ENCODE results near the gene CTPS1.

Gene CTPS1

DNA sequence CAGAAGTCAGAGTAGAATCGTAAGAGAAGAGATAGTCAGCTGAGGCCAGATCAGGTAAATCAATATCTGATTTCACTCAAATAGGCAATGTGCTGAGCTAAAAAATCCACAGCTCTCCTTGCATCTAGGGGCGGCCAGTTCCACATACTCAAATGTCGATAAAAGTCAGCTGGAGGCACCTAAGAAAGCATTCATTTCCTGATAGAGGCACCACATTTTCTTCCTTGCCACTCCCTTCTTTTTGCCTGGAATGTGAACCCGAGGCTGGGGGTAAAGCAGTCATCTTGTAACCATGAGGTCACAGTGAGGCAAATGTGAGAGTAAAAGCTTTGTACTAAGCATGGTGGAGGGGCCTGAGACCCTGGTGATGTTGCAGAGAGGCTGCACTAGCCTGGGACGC is 24.2 kb upstream of the CTPS1 start:
- Histone ChIP-seq H3K36me3 (replicated peaks; ENCODE audit: insufficient read depth, low read length) (no peaks in the 10 kb centered on the region), H3K9me3 (replicated peaks; ENCODE audit: insufficient read depth, low read length) (no peaks in the 10 kb centered on the region), H4K20me1 (ENCODE audit: insufficient read depth, low read length) (no peaks in the 10 kb centered on the region), H3K9ac (ENCODE audit: low read length) (no peak overlapping the region), H3K4me2 (ENCODE audit: low read depth, low read length) (no peak overlapping the region), H3K4me1 (ENCODE audit: low read length) (no peaks in the 10 kb centered on the region), H3K4me3 (ENCODE audit: low read length) (no peak overlapping the region), H2AFZ (ENCODE audit: low read length) (no peak overlapping the region), H3K27me3 (replicated peaks; ENCODE audit: insufficient read depth, low read length) (no peaks in the 10 kb centered on the region), H3K79me2 (ENCODE audit: low read length) (no peaks in the 10 kb centered on the region), H3F3A (ENCODE audit: insufficient read depth, low read length) (no peaks in the 10 kb centered on the region), H3K9me2 (replicated peaks; ENCODE audit: insufficient read depth, low read length) (no peaks in the 10 kb centered on the region), H3K27ac (ENCODE audit: low read length) (no peak overlapping the region)
- no peak for TF ChIP-seq EZH2phosphoT487 (IDR thresholded peaks at IDR 0.05; ENCODE audit: low read length)
- TF ChIP-seq, protein P1, sequence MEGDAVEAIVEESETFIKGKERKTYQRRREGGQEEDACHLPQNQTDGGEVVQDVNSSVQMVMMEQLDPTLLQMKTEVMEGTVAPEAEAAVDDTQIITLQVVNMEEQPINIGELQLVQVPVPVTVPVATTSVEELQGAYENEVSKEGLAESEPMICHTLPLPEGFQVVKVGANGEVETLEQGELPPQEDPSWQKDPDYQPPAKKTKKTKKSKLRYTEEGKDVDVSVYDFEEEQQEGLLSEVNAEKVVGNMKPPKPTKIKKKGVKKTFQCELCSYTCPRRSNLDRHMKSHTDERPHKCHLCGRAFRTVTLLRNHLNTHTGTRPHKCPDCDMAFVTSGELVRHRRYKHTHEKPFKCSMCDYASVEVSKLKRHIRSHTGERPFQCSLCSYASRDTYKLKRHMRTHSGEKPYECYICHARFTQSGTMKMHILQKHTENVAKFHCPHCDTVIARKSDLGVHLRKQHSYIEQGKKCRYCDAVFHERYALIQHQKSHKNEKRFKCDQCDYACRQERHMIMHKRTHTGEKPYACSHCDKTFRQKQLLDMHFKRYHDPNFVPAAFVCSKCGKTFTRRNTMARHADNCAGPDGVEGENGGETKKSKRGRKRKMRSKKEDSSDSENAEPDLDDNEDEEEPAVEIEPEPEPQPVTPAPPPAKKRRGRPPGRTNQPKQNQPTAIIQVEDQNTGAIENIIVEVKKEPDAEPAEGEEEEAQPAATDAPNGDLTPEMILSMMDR (IDR thresholded peaks at IDR 0.05; ENCODE audit: low read length): no peak
- no peak for TF ChIP-seq EZH2 (optimal IDR thresholded peaks at IDR 0.05; ENCODE audit: low read depth, low read length)
- DNase-seq: no peak

DNA sequence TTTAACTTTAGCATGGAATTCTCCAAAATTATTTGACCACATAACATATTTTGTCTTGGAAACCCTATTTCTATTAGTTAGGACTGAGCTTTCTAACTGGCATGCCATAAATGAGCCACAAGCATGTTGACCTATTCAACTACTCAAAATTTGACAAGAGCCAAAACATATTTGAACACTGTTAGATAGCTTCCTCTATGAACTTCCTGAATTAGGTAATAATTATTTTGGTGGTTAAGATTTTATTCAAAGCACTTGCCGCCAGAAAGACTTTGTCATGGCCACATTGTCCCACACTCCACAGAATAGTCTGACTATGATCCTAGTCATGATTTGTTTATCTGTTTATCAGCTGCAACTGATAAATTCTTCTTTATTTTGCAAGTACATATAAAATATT is 23.1 kb upstream of the CTPS1 start:
- no peaks in the 10 kb centered on the region for H4K20me1 ChIP-seq (ENCODE audit: insufficient read depth, low read length)
- no peaks in the 10 kb centered on the region for H3K4me1 ChIP-seq (ENCODE audit: low read length)
- H3K9me3 ChIP-seq (replicated peaks; ENCODE audit: insufficient read depth, low read length): no peaks in the 10 kb centered on the region
- no peaks in the 10 kb centered on the region for H3K9me2 ChIP-seq (replicated peaks; ENCODE audit: insufficient read depth, low read length)
- no peak overlapping the region for H3K9ac ChIP-seq (ENCODE audit: low read length)
- H3K36me3 ChIP-seq (replicated peaks; ENCODE audit: insufficient read depth, low read length): no peaks in the 10 kb centered on the region
- no peak for TF ChIP-seq EZH2phosphoT487 (IDR thresholded peaks at IDR 0.05; ENCODE audit: low read length)
- TF ChIP-seq EZH2 (optimal IDR thresholded peaks at IDR 0.05; ENCODE audit: low read depth, low read length): no peak
- TF ChIP-seq, protein P1 (IDR thresholded peaks at IDR 0.05; ENCODE audit: low read length): no peak
- no peak overlapping the region for H2AFZ ChIP-seq (ENCODE audit: low read length)
- no peak overlapping the region for H3K4me2 ChIP-seq (ENCODE audit: low read depth, low read length)
- H3K79me2 ChIP-seq (ENCODE audit: low read length): no peaks in the 10 kb centered on the region
- no peak overlapping the region for H3K27ac ChIP-seq (ENCODE audit: low read length)
- H3K27me3 ChIP-seq (replicated peaks; ENCODE audit: insufficient read depth, low read length): no peaks in the 10 kb centered on the region
- H3F3A ChIP-seq (ENCODE audit: insufficient read depth, low read length): no peaks in the 10 kb centered on the region
- DNase-seq: no peak
- no peak overlapping the region for H3K4me3 ChIP-seq (ENCODE audit: low read length)

DNA sequence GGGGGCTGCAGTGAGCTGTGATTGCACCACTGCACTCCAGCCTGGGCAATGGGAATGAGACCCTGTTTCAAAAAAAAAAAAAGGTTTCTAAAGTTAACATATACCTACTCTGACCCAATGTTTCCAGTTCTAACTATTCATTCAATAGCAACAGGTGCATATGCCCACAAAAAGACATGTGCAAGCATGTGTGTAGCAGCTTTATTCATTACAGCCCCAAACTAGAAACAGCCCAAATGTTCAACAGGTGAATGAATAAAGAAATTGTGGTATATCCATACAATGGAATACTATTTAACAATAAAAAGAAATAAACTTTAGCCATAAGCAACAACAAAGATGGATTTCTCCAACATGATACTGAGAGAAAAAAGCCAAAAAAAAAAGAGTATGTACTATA is 21.3 kb upstream of the CTPS1 start:
- no peaks in the 10 kb centered on the region for H3K27me3 ChIP-seq (replicated peaks; ENCODE audit: insufficient read depth, low read length)
- H3K9me2 ChIP-seq (replicated peaks; ENCODE audit: insufficient read depth, low read length): no peaks in the 10 kb centered on the region
- no peaks in the 10 kb centered on the region for H3K79me2 ChIP-seq (ENCODE audit: low read length)
- DNase-seq: no peak
- H3K4me3 ChIP-seq (ENCODE audit: low read length): no peak overlapping the region
- no peak overlapping the region for H2AFZ ChIP-seq (ENCODE audit: low read length)
- no peak overlapping the region for H3K4me2 ChIP-seq (ENCODE audit: low read depth, low read length)
- H3K27ac ChIP-seq (ENCODE audit: low read length): no peak overlapping the region
- no peaks in the 10 kb centered on the region for H3K4me1 ChIP-seq (ENCODE audit: low read length)
- H4K20me1 ChIP-seq (ENCODE audit: insufficient read depth, low read length): no peaks in the 10 kb centered on the region
- no peaks in the 10 kb centered on the region for H3F3A ChIP-seq (ENCODE audit: insufficient read depth, low read length)
- TF ChIP-seq EZH2 (optimal IDR thresholded peaks at IDR 0.05; ENCODE audit: low read depth, low read length) (no peak), EZH2phosphoT487 (IDR thresholded peaks at IDR 0.05; ENCODE audit: low read length) (no peak)
- TF ChIP-seq, protein P1 (IDR thresholded peaks at IDR 0.05; ENCODE audit: low read length): no peak
- no peaks in the 10 kb centered on the region for H3K36me3 ChIP-seq (replicated peaks; ENCODE audit: insufficient read depth, low read length)
- H3K9ac ChIP-seq (ENCODE audit: low read length): no peak overlapping the region
- no peaks in the 10 kb centered on the region for H3K9me3 ChIP-seq (replicated peaks; ENCODE audit: insufficient read depth, low read length)

Measured in MM.1S (cell line).